ENCODE measurements around the gene USP30.

DNA sequence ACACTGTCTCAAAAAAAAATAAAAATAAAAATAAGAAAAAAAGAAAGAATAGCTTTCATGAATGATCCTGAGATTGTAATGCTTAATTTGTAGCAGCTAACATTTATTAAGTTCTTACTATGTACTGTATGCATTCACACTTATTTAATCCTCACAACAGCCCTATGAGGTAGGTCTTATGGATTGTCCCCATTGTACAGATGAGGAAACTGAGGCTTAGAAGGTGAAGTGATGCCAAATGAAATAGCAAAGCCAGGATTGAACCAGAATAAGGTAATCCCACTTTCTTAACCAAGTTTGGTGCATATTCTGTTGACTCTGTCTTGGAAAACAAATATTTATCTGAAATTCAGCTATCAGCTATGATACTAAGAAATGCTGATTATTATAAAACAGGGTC is 2.1 kb downstream of the USP30 start:
- TF ChIP-seq, protein P1, sequence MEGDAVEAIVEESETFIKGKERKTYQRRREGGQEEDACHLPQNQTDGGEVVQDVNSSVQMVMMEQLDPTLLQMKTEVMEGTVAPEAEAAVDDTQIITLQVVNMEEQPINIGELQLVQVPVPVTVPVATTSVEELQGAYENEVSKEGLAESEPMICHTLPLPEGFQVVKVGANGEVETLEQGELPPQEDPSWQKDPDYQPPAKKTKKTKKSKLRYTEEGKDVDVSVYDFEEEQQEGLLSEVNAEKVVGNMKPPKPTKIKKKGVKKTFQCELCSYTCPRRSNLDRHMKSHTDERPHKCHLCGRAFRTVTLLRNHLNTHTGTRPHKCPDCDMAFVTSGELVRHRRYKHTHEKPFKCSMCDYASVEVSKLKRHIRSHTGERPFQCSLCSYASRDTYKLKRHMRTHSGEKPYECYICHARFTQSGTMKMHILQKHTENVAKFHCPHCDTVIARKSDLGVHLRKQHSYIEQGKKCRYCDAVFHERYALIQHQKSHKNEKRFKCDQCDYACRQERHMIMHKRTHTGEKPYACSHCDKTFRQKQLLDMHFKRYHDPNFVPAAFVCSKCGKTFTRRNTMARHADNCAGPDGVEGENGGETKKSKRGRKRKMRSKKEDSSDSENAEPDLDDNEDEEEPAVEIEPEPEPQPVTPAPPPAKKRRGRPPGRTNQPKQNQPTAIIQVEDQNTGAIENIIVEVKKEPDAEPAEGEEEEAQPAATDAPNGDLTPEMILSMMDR (IDR thresholded peaks at IDR 0.05): no peak
- TF ChIP-seq EZH2 (IDR thresholded peaks at IDR 0.05) (no peak), EZH2phosphoT487 (IDR thresholded peaks at IDR 0.05) (no peak)

Data from neural progenitor cell (in vitro differentiated cells).